GM12891 (cell line): ENCODE data around the gene EYA2. TPM values are rescaled to one million over a fixed set of nuclear protein-coding genes. Genes with fewer than 3 reads are reported as not detected.

ENCODE experiments used
- DNase-seq: peaks from one replicate; pipeline ENCODE4 v3.0.0; 2011; ENCODE audit warnings: low spot score; ENCODE audit not compliant: insufficient read length
- FAIRE-seq: peaks from 2 replicates; lab custom pipeline; 2011; peaks lifted over from hg19 to GRCh38; lab: Jason Lieb, UNC
- PAX5 ChIP-seq: IDR thresholded peaks from 2 replicates; pipeline ENCODE4 v1.6.1; 2011; ENCODE audit warnings: low read length, moderate library complexity, mild to moderate bottlenecking; ENCODE audit not compliant: insufficient read depth, severe bottlenecking
- POLR2A ChIP-seq: IDR thresholded peaks from 2 replicates; pipeline ENCODE4 v1.6.1; 2011; ENCODE audit warnings: low read depth, low read length, control low read depth
- POLR2AphosphoS5 ChIP-seq: IDR thresholded peaks from 2 replicates; pipeline ENCODE4 v1.6.1; 2011; ENCODE audit warnings: low read depth, low read length, control low read depth
- POU2F2 ChIP-seq: IDR thresholded peaks from 2 replicates; pipeline ENCODE4 v1.6.1; 2011; ENCODE audit warnings: low read depth, mild to moderate bottlenecking, control low read depth, low read length, moderate library complexity
- SPI1 ChIP-seq: IDR thresholded peaks from 2 replicates; pipeline ENCODE4 v1.6.1; 2011; ENCODE audit warnings: low read depth, low read length, control low read depth
- TAF1 ChIP-seq: IDR thresholded peaks from 2 replicates; pipeline ENCODE4 v1.6.1; 2011; ENCODE audit warnings: low read depth, low read length, control low read depth
- polyA plus RNA-seq: library from polyadenylated mRNA; unstranded; fragments of >200 nt; gene quantifications from one replicate; pipeline ENCODE4 v1.2.1, GENCODE V29; 2012; ENCODE audit warnings: low read depth, missing spikeins, inconsistent platforms; ENCODE audit not compliant: missing spikeins

EYA2 gene
- not detected for polyA plus RNA-seq

DNA sequence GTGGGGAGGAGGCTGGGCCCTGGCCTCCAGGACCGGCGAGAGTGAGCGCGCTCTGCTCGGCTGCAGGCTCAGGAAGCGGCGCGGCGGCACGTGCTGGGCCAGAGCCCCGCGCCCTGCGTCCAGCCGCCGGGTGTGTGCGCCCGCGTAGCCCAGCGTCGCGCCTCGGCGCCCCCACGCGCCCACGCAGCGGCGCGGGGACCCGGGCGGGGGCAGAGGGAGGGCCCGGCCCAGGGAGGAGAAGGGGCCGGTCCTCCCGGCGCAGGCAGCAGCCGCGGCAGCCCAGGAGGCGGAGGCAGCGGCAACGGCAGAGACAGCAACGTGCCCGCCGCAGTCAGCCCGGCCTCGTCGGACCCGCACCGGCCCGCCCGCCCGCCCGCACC, at the start of gene EYA2:
Gene EYA2 (plus strand): TSS at position 265 of the 380 bp plus-strand sequence. CDS start 95,168 bp downstream, outside the sequence.
- TF ChIP-seq PAX5 (no peak), SPI1 (no peak)
- no peak for FAIRE-seq

GRCh38 chr20:46844965-46845364, 49.7 kb upstream of the EYA2 start:
- no peak for FAIRE-seq
- TF ChIP-seq POU2F2: no peak
- no peak for TF ChIP-seq POLR2AphosphoS5
- TF ChIP-seq POLR2A: no peak
- no peak for TF ChIP-seq TAF1
- TF ChIP-seq SPI1: no peak
- TF ChIP-seq PAX5: no peak

More for the DNA sequence above, at the start of gene EYA2:
- DNase-seq: no peak

DNA sequence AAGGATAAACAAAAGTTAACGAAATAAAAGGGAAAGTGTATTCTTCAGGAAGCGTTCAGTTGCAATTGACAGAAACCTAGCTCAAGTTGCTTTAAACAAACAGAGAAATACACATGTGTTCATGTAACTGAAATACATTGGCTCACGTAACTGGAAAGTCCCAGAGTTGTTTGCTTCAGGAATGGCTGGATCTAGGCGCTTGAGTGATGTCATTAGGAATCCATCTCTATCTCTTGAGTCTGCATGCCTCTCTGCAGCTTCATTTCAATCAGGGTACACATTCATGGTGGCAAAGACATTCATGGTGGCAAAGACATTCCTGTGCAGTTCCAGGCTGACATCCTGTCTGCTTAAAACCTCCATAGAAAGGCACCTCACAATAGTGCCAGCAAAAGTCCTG, 45.4 kb upstream of the EYA2 start:
- DNase-seq (no peak), FAIRE-seq (no peak)
- TF ChIP-seq POU2F2 (no peak), PAX5 (no peak), TAF1 (no peak), POLR2AphosphoS5 (no peak), POLR2A (no peak), SPI1 (no peak)

More at GRCh38 chr20:46844965-46845364, 49.7 kb upstream of the EYA2 start:
- DNase-seq: no peak

GRCh38 chr20:46849751-46850150, 44.9 kb upstream of the EYA2 start:
- no peak for DNase-seq
- FAIRE-seq: no peak
- no peak for TF ChIP-seq POU2F2

DNA sequence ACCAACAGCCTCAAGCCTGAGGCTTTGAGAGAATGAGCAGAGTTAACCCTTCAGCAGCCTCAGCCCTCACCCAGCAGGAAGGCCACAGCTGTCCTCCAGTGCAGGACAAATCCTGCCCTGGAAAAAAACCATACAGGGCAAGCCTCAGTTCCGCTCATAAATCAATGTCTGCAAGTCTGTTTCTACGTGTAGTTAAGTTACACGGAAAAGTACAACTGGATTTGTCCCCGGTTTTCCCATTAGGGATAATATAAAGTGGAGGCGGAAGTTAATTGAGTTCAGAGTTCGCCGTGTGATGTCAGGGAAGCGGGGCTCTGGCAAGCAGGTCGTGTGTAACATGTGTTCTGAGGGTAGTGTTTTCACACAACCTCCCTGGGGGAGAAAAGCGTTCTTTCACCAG, 44.2 kb upstream of the EYA2 start:
- DNase-seq: no peak
- no peak for FAIRE-seq
- TF ChIP-seq POU2F2 (no peak), POLR2A (no peak), SPI1 (no peak), TAF1 (no peak), PAX5 (no peak), POLR2AphosphoS5 (no peak)

DNA sequence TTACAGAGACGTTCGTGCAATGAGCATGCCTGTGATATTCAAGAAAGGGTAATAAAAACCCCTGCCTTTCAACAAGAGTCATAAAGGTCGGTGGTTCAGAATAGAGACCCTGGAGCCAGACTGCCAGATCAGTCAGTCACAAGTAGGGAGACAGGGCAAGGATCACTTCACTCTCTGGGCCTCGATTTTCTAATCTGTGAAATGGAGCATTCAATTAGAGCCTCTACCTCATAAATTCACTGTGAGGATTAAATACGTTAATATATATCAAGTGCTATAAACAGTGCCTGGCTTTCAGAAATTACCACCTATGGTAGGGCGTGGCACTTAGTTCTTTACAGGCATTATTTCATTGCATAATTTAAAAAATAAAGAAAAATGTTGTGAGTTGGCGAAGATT, 43.7 kb upstream of the EYA2 start:
- no peak for DNase-seq
- no peak for FAIRE-seq
- no peak for TF ChIP-seq POU2F2
- no peak for TF ChIP-seq SPI1
- no peak for TF ChIP-seq PAX5
- no peak for TF ChIP-seq POLR2A
- TF ChIP-seq POLR2AphosphoS5: no peak
- no peak for TF ChIP-seq TAF1

DNA sequence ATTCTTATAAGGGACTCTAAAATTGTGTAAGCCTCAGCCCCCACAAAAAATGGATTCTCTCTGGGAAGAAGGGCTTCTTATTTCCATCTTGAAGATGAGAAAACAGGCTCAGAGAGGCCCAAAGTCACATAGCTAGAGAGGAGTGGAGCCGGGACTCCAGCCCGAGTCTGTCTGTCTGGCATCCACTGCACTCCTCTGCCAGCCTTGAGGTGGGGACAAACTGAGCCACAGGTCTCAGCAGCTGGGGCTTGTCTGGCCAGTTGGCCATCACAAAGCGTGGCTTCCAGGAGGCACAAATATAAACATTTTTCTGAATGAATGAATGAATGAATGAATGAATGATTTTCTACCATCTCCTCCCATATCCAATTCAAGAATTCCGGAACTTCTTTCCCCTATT, 42.9 kb upstream of the EYA2 start:
- TF ChIP-seq POU2F2: no peak
- no peak for FAIRE-seq
- no peak for DNase-seq

GRCh38 chr20:46852313-46852712, 42.3 kb upstream of the EYA2 start:
- no peak for DNase-seq
- no peak for TF ChIP-seq SPI1
- no peak for TF ChIP-seq POLR2A
- TF ChIP-seq TAF1: no peak
- TF ChIP-seq POU2F2: no peak
- TF ChIP-seq PAX5: no peak
- no peak for TF ChIP-seq POLR2AphosphoS5
- FAIRE-seq: no peak

DNA sequence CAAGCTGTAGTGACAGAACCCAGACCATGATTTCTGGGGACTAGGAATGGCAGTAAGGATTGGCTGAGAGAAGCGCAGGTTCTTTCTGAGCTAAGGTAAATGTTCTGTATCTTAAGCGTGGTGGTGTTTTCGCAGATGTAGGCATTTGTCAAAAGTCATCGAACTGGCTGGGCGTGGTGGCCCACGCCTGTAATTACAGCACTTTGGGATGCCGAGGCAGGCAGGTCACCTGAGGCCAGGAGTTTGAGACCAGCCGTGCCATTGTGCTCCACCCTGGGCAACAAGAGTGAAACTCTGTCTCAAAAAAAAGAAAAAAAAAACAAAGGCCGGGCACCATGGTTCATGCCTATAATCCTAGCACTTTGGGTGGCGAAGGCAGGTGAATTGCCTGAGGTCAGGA, 40.7 kb upstream of the EYA2 start:
- no peak for DNase-seq
- FAIRE-seq: no peak
- TF ChIP-seq SPI1: no peak
- no peak for TF ChIP-seq POU2F2
- TF ChIP-seq POLR2AphosphoS5: no peak
- TF ChIP-seq TAF1: no peak
- no peak for TF ChIP-seq PAX5
- TF ChIP-seq POLR2A: no peak

DNA sequence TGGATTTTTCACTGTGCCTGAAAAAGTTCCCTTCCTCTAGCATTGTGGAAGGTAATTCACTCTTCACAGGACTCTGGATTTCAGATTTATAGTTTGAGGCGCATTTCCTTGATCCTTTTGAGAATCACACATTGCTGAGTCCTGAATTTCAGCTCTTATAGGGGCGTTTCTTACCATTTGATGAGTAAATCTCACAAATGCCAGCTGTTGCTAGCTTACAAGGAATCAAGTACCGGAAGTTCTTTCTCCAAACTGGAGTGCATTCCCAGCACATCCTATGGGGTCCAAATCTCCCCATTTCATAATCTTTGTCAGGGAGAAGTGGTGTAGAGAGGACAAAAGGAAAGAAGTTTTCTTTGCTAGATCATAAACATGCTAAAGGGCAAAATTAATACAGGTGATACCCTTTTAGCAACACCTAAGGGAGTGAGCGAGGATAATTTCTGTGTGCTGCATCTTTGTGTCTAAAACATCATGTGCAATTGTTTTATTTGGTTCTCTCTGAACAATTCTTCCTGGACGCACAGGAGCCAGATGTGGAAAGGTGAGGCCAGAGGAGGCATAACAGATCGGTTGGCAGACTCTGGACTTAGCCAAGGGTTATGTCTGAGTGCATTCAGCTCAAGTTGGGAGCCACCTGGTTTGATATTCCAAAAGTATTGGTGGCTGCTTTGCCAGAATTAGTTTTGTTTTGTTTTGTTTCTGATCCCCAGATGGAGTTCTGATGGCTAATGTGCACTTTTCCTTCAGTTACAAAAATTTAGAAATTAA, 37.4 kb upstream of the EYA2 start:
- DNase-seq (no peak), FAIRE-seq (no peak)
- no peak for TF ChIP-seq POU2F2
- no peak for TF ChIP-seq TAF1
- no peak for TF ChIP-seq PAX5
- TF ChIP-seq POLR2AphosphoS5: no peak
- no peak for TF ChIP-seq POLR2A
- TF ChIP-seq SPI1: no peak

DNA sequence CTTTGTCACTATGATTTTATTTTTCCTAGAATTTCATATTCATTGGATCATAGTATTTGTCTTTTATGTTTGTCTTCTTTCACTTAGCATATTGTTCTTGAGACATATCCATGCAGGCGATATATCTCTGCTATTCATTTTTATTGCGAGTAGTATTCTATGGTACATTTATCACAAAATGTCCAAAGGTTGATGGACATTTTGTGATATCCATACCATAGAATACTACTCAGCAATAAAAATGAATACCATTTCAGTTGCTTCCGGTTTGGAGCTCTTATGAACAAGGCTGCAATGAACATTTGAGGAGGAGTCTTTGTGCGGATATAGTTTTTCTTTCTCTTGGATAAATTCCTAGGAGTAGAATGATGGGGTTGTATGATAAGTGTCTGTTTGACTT, 28.8 kb upstream of the EYA2 start:
- FAIRE-seq (no peak), DNase-seq (no peak)
- TF ChIP-seq TAF1 (no peak), PAX5 (no peak), POLR2AphosphoS5 (no peak), POLR2A (no peak), POU2F2 (no peak), SPI1 (no peak)

DNA sequence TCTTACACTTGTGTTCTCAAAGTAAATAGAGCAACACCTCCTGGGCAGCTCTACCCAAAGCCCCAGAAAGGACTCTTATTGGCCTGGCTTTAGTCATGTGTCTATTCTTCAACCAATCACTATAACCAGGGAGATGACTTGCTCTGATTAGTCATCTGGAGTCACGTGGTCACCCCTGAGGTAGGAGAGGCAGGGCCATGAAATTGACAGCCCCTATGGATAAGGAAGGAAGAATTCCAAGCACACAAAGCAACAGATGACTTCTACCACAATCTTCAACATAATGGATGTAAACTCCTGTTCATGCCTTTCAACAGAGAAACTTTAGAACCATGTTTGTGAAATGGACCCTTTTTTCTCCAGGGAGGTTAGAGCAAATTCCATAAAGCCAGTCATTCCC, 24.6 kb upstream of the EYA2 start:
- FAIRE-seq: no peak
- TF ChIP-seq SPI1: no peak
- no peak for TF ChIP-seq POLR2A
- TF ChIP-seq POLR2AphosphoS5: no peak
- no peak for TF ChIP-seq TAF1
- no peak for TF ChIP-seq PAX5
- TF ChIP-seq POU2F2: no peak
- no peak for DNase-seq
